ENCODE measurements around the gene MCOLN1.

Gene MCOLN1

GRCh38 chr19:7504684-7505083, 17.7 kb upstream of the MCOLN1 start:
- DNase-seq: no peak

- no peak for DNase-seq
Observed at GRCh38 chr19:7505288-7505681, 17.1 kb upstream of the MCOLN1 start.

DNA sequence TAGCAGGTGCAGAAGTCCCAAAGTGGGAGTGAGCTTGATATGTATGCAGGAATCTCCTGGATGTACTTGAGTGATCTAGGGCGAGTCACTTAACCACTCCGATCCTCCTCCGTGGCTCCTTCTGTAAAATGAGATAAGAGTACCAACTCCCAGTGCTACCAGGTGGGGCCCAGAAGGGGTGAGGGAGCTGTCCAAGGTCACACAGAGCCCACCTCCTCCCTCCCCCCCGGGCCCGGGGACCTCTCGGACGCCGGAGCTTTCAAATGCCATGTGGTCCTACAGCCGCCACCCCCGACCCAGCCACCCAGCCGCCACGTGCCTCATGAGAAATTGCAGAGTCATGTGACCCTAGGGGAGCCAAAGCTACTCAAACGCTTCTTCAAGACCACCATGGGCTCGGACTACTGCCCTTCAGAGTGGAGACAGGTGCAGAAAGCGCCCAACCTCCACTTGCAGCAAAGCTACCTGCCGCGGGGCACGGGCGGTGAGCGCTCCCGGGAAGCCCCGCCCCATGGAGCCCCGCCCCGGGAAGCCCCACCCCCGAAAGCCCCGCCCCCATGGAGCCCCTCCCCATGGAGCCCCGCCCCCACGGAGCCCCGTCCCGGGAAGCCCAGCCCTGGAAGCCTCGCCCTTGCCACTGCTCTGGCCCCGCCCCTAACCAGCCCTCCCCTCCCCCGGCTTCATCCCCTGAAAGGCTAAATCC, 16.6 kb upstream of the MCOLN1 start:
- peak; percentile 20 for DNase-seq

DNA sequence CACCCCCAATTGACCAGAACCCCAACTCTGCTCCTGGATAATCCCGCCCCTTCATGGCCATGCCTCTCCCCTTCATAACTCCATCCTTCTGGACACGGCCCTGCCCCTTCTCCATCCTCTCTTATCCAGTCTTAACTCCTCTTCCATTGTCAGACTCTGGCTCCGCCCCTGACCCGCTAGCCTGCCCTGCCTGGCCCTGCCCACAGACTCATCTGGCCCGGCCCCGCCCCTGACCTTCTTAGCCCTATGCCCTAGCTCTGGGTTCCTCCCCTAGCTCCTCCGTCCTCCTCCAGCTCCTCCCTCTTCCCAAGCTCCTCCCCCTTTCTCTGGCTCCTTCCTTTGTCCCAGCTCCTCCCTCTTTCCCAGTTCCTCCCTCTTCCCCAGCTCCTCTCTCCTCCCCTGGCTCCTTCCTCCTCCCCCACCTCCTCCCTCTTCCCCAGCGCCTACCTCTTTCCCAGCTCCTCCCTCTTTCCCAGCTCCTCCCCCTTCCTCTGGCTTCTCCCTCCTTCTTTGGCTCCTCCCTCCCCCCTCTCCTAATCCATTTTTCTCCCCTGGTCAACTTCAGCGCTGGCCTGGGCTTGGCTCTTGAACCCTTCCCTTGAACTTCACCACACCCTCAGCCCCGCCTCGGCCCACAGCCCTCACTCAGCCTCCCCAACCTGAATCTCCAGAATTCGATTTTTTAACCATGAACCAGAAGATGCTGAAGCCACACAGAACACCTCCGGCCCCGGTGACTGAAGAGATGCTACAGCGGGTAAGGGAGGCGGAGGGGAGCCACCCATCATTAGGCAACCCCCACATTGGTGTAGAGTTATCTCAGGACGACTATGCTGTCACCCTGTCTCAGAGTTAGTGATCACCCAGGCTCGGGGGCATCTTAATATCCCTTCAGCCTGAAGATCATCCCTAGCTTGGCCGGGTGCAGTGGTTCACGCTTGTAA, 15.8 kb upstream of the MCOLN1 start:
- peak; percentile 37 for DNase-seq

- no peak for DNase-seq
Observed at GRCh38 chr19:7507884-7508283, 14.5 kb upstream of the MCOLN1 start.

DNA sequence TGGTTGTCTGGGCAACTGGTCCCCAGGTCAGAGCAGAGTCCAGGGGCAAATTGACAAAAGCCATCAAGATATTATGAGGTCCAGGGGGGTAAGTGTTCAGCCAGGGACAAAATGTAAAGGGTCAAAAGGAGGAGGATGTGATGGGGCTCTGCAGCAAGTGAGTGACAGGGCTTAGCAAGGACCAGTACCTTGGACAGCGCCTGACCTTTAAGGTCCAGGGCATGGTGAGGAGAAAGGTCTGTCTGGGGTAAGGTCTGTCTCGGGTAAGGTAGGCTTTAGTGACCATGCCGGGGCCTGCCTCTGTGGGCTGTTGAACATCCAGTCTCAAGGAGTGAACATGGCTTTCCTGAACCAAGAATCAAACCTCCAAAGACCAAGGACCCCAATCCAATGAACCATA, 12.8 kb upstream of the MCOLN1 start:
- no peak for DNase-seq

DNA sequence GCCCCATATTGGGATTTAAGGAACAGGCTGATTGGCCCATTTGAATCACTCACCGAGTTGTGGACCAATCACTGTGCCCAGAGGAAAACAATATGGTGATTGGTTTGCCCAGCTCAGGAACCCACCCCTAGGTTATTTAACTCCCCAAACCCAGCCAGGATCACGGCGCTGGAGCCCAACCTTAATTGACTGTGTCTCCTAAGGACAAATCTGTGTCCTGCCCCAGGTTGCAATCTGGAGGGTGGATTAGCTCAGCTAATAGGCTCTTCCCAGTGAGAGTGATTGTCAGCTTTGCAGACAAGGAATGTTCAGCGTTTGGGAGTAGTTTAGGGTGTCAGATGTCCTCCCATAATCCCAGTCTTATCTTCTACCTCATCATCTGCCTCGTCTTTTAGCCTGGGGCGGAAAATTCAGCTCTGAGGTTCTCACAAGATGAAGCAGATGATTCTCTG, 10.0 kb upstream of the MCOLN1 start:
- DNase-seq: no peak

- DNase-seq: no peak
Observed at GRCh38 chr19:7513809-7514642, 8.4 kb upstream of the MCOLN1 start.

GRCh38 chr19:7515110-7515644, 7.2 kb upstream of the MCOLN1 start:
- DNase-seq: no peak

- DNase-seq: peak; percentile 37
Observed at GRCh38 chr19:7515645-7516151, 6.7 kb upstream of the MCOLN1 start, which contains the start of gene ZNF358. ZNF358 (plus strand) TSS chr19:7516103; CDS start chr19:7519243, 3,140 bp downstream.

- DNase-seq: no peak
Observed at GRCh38 chr19:7516333-7516732, 6.1 kb upstream of the MCOLN1 start.

DNA sequence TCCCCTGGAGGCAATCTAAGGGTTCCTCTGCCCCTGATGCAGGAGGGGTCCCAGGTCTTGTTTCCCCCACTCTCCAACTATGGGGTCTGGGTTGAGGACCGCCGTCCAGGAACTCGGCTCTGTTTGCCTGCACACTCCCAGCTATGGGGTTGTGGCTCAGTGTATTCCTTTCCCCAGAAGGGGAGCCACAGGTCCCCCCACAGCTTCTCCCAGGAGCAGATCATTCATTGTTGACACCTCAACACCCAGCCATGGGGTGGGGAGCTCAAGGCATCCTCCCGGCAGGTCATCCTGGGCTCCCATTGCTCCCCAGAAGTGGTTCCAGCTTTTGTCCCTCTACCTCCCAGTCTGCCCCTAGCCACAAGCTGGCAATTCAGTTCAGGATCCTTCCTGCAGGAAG, 5.5 kb upstream of the MCOLN1 start:
- DNase-seq: no peak

- DNase-seq: no peak
Observed at GRCh38 chr19:7519361-7520130, 2.9 kb upstream of the MCOLN1 start.

GRCh38 chr19:7520131-7521051, 2.0 kb upstream of the MCOLN1 start:
- no peak for DNase-seq

DNA sequence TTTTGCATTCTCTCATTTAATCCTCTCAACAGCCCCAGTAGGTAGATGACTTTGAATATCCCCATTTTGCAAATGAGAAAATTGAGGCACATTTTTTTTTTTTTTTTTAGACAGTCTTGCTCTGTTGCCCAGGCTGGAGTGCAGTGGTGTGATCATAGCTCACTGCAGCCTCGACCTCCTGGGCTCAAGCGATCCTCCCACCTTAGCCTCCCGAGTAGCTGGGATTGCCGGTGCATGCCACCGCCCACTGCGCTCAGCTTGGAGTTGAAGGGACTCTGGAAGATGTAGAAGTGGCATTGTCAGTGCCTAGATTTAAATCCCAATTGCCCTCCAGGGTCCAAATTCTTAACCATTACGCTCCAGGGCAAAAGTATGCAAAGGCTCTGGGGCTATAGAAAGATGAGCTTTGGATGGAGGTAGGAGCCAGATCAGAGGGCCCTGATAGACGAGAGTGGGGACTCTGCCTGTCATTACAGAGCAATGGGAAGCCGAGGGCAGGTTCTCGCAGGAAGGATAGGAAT, 813 bp upstream of the MCOLN1 start:
- DNase-seq: no peak

- no peak for DNase-seq
Observed at GRCh38 chr19:7522923-7523667, 671 bp downstream of the MCOLN1 start.

GRCh38 chr19:7524523-7524922, 2.1 kb downstream of the MCOLN1 start:
- DNase-seq: no peak

- DNase-seq: no peak
Observed at GRCh38 chr19:7524992-7525739, 2.7 kb downstream of the MCOLN1 start.
